ENCODE results near the gene ULBP3.

The ULBP3 gene

GRCh38 chr6:150068720-150069648, at the start of gene ULBP3:
Gene ULBP3 (minus strand): TSS chr6:150069121. CDS start chr6:150069066, 55 bp downstream.
- no peaks in the 10 kb centered on the region for H3K9me3 ChIP-seq (ENCODE audit: control insufficient read depth, low read length)
- peak within 1 kb of the TSS; percentile 90 for H3K4me3 ChIP-seq (ENCODE audit: low read length)
- peaks cover 12% of the 10 kb centered on the region for H3K4me1 ChIP-seq (ENCODE audit: control insufficient read depth, insufficient read depth, low read length)
- H3K27me3 ChIP-seq (replicated peaks; ENCODE audit: control insufficient read depth, insufficient read depth, low read length), result no peaks in the 10 kb centered on the region
- peaks cover 3% of the 10 kb centered on the region for H3K36me3 ChIP-seq (ENCODE audit: control insufficient read depth, insufficient read depth, low read length, severe bottlenecking)
- peak within 1 kb of the TSS; percentile 88 for H3K9ac ChIP-seq (ENCODE audit: low read length)
- peak; percentile 97 for DNase-seq (ENCODE audit: low read depth)

- peaks cover 16% of the 10 kb centered on the region for H3K27me3 ChIP-seq (replicated peaks; ENCODE audit: control insufficient read depth, insufficient read depth, low read length)
- no peak for DNase-seq (ENCODE audit: low read depth)
These were observed 49.7 kb upstream of the ULBP3 start for GRCh38 chr6:150118627-150119026.

GRCh38 chr6:150118203-150118602, 49.3 kb upstream of the ULBP3 start:
- no peak for DNase-seq (ENCODE audit: low read depth)
- peaks cover 20% of the 10 kb centered on the region for H3K27me3 ChIP-seq (replicated peaks; ENCODE audit: control insufficient read depth, insufficient read depth, low read length)
- H3K4me1 ChIP-seq (ENCODE audit: control insufficient read depth, insufficient read depth, low read length), result peaks cover 5% of the 10 kb centered on the region
- no peak overlapping the region for H3K9ac ChIP-seq (ENCODE audit: low read length)
- H3K4me3 ChIP-seq (ENCODE audit: low read length), result no peak overlapping the region
- no peaks in the 10 kb centered on the region for H3K36me3 ChIP-seq (ENCODE audit: control insufficient read depth, insufficient read depth, low read length, severe bottlenecking)
- H3K9me3 ChIP-seq (ENCODE audit: control insufficient read depth, low read length), result no peaks in the 10 kb centered on the region

More at GRCh38 chr6:150118627-150119026, 49.7 kb upstream of the ULBP3 start:
- Histone ChIP-seq H3K9ac (ENCODE audit: low read length) (no peak overlapping the region), H3K4me3 (ENCODE audit: low read length) (no peak overlapping the region), H3K36me3 (ENCODE audit: control insufficient read depth, insufficient read depth, low read length, severe bottlenecking) (no peaks in the 10 kb centered on the region), H3K4me1 (ENCODE audit: control insufficient read depth, insufficient read depth, low read length) (peaks cover 5% of the 10 kb centered on the region), H3K9me3 (ENCODE audit: control insufficient read depth, low read length) (no peaks in the 10 kb centered on the region)

GRCh38 chr6:150116200-150116800, 47.4 kb upstream of the ULBP3 start:
- Histone ChIP-seq H3K9ac (ENCODE audit: low read length) (no peak overlapping the region), H3K4me1 (ENCODE audit: control insufficient read depth, insufficient read depth, low read length) (peaks cover 5% of the 10 kb centered on the region), H3K27me3 (replicated peaks; ENCODE audit: control insufficient read depth, insufficient read depth, low read length) (peaks cover 23% of the 10 kb centered on the region), H3K4me3 (ENCODE audit: low read length) (no peak overlapping the region), H3K36me3 (ENCODE audit: control insufficient read depth, insufficient read depth, low read length, severe bottlenecking) (no peaks in the 10 kb centered on the region), H3K9me3 (ENCODE audit: control insufficient read depth, low read length) (no peaks in the 10 kb centered on the region)
- no peak for DNase-seq (ENCODE audit: low read depth)

- H3K9me3 ChIP-seq (ENCODE audit: control insufficient read depth, low read length), result no peaks in the 10 kb centered on the region
- no peaks in the 10 kb centered on the region for H3K36me3 ChIP-seq (ENCODE audit: control insufficient read depth, insufficient read depth, low read length, severe bottlenecking)
- DNase-seq (ENCODE audit: low read depth), result no peak
- no peak overlapping the region for H3K4me3 ChIP-seq (ENCODE audit: low read length)
- H3K27me3 ChIP-seq (replicated peaks; ENCODE audit: control insufficient read depth, insufficient read depth, low read length), result peaks cover 27% of the 10 kb centered on the region
- H3K4me1 ChIP-seq (ENCODE audit: control insufficient read depth, insufficient read depth, low read length), result peaks cover 5% of the 10 kb centered on the region
- H3K9ac ChIP-seq (ENCODE audit: low read length), result no peak overlapping the region
These were observed 46.8 kb upstream of the ULBP3 start for GRCh38 chr6:150115769-150116168.

- Histone ChIP-seq H3K9me3 (ENCODE audit: control insufficient read depth, low read length) (no peaks in the 10 kb centered on the region), H3K36me3 (ENCODE audit: control insufficient read depth, insufficient read depth, low read length, severe bottlenecking) (no peaks in the 10 kb centered on the region)
These were observed 43.3 kb upstream of the ULBP3 start for GRCh38 chr6:150112233-150112632.

GRCh38 chr6:150102750-150103270, 33.9 kb upstream of the ULBP3 start:
- Histone ChIP-seq H3K9me3 (ENCODE audit: control insufficient read depth, low read length) (peaks cover 8% of the 10 kb centered on the region), H3K4me3 (ENCODE audit: low read length) (no peak overlapping the region), H3K4me1 (ENCODE audit: control insufficient read depth, insufficient read depth, low read length) (no peaks in the 10 kb centered on the region), H3K27me3 (replicated peaks; ENCODE audit: control insufficient read depth, insufficient read depth, low read length) (peaks cover 21% of the 10 kb centered on the region), H3K36me3 (ENCODE audit: control insufficient read depth, insufficient read depth, low read length, severe bottlenecking) (no peaks in the 10 kb centered on the region), H3K9ac (ENCODE audit: low read length) (no peak overlapping the region)
- no peak for DNase-seq (ENCODE audit: low read depth)

More at GRCh38 chr6:150112233-150112632, 43.3 kb upstream of the ULBP3 start:
- Histone ChIP-seq H3K27me3 (replicated peaks; ENCODE audit: control insufficient read depth, insufficient read depth, low read length) (peaks cover 36% of the 10 kb centered on the region), H3K9ac (ENCODE audit: low read length) (no peak overlapping the region), H3K4me3 (ENCODE audit: low read length) (no peak overlapping the region), H3K4me1 (ENCODE audit: control insufficient read depth, insufficient read depth, low read length) (no peaks in the 10 kb centered on the region)
- DNase-seq (ENCODE audit: low read depth), result no peak

GRCh38 chr6:150100745-150101144, 31.8 kb upstream of the ULBP3 start:
- no peak overlapping the region for H3K4me3 ChIP-seq (ENCODE audit: low read length)
- DNase-seq (ENCODE audit: low read depth), result no peak
- peaks cover 34% of the 10 kb centered on the region for H3K27me3 ChIP-seq (replicated peaks; ENCODE audit: control insufficient read depth, insufficient read depth, low read length)
- H3K4me1 ChIP-seq (ENCODE audit: control insufficient read depth, insufficient read depth, low read length), result no peaks in the 10 kb centered on the region
- H3K9me3 ChIP-seq (ENCODE audit: control insufficient read depth, low read length), result peaks cover 5% of the 10 kb centered on the region
- no peak overlapping the region for H3K9ac ChIP-seq (ENCODE audit: low read length)
- no peaks in the 10 kb centered on the region for H3K36me3 ChIP-seq (ENCODE audit: control insufficient read depth, insufficient read depth, low read length, severe bottlenecking)

- Histone ChIP-seq H3K9ac (ENCODE audit: low read length) (no peak overlapping the region), H3K4me3 (ENCODE audit: low read length) (no peak overlapping the region), H3K4me1 (ENCODE audit: control insufficient read depth, insufficient read depth, low read length) (no peaks in the 10 kb centered on the region), H3K9me3 (ENCODE audit: control insufficient read depth, low read length) (peaks cover 5% of the 10 kb centered on the region), H3K27me3 (replicated peaks; ENCODE audit: control insufficient read depth, insufficient read depth, low read length) (peaks cover 40% of the 10 kb centered on the region), H3K36me3 (ENCODE audit: control insufficient read depth, insufficient read depth, low read length, severe bottlenecking) (no peaks in the 10 kb centered on the region)
- DNase-seq (ENCODE audit: low read depth), result no peak
These were observed 31.0 kb upstream of the ULBP3 start for GRCh38 chr6:150099953-150100352.

GRCh38 chr6:150099546-150099945, 30.6 kb upstream of the ULBP3 start:
- Histone ChIP-seq H3K9ac (ENCODE audit: low read length) (no peak overlapping the region), H3K27me3 (replicated peaks; ENCODE audit: control insufficient read depth, insufficient read depth, low read length) (peaks cover 44% of the 10 kb centered on the region), H3K36me3 (ENCODE audit: control insufficient read depth, insufficient read depth, low read length, severe bottlenecking) (no peaks in the 10 kb centered on the region), H3K4me3 (ENCODE audit: low read length) (no peak overlapping the region), H3K9me3 (ENCODE audit: control insufficient read depth, low read length) (peaks cover 5% of the 10 kb centered on the region), H3K4me1 (ENCODE audit: control insufficient read depth, insufficient read depth, low read length) (no peaks in the 10 kb centered on the region)
- DNase-seq (ENCODE audit: low read depth), result no peak

- Histone ChIP-seq H3K4me1 (ENCODE audit: control insufficient read depth, insufficient read depth, low read length) (no peaks in the 10 kb centered on the region), H3K27me3 (replicated peaks; ENCODE audit: control insufficient read depth, insufficient read depth, low read length) (peaks cover 54% of the 10 kb centered on the region), H3K9me3 (ENCODE audit: control insufficient read depth, low read length) (peaks cover 5% of the 10 kb centered on the region), H3K36me3 (ENCODE audit: control insufficient read depth, insufficient read depth, low read length, severe bottlenecking) (no peaks in the 10 kb centered on the region), H3K9ac (ENCODE audit: low read length) (no peak overlapping the region), H3K4me3 (ENCODE audit: low read length) (no peak overlapping the region)
- DNase-seq (ENCODE audit: low read depth), result no peak
These were observed 29.2 kb upstream of the ULBP3 start for GRCh38 chr6:150098155-150098554.

Measured in adipocyte (in vitro differentiated cells).